Vagina (tissue), 2 donors: Measurements from ENCODE around the gene RCAN3. TPM values are rescaled to one million over a fixed set of nuclear protein-coding genes. Genes with fewer than 3 reads are reported as not detected.
A peak's percentile ranks its signal among the peaks of the same experiment; 100 is the strongest.

Source experiments
- DNase-seq, 2 donors: peaks; one replicate each; pipeline ENCODE4 v3.0.0-alpha.2; 2017; ENCODE audit errors: extremely low spot score in 2 of 2
- H3K27ac ChIP-seq: fragments of 200-600 bp; sonication (generic); one replicate; pipeline ENCODE4 v1.5.1; 2019
- H3K27me3 ChIP-seq: fragments of 200-600 bp; sonication (generic); one replicate; pipeline ENCODE4 v1.5.1; 2019
- H3K36me3 ChIP-seq, 2 donors: fragments of 200-600 bp; sonication (generic); one replicate each; pipeline ENCODE4 v1.5.1; 2017 to 2019
- H3K4me1 ChIP-seq: fragments of 200-600 bp; sonication (generic); one replicate; pipeline ENCODE4 v1.5.1; 2019
- H3K4me3 ChIP-seq, 2 donors: fragments of 200-600 bp; sonication (generic); 1 replicate in 1 of 2; 2 replicates in 1 of 2; pipeline ENCODE4 v1.5.1; 2016 to 2019
- H3K9me3 ChIP-seq: fragments of 200-600 bp; sonication (generic); one replicate; pipeline ENCODE4 v1.5.1; 2019
- POLR2A ChIP-seq, 2 donors: fragments of 450-650 bp; IDR thresholded peaks; one replicate each; pipeline ENCODE4 v1.6.1; 2017; ENCODE audit warnings: antibody characterized with exemption in 2 of 2, mild to moderate bottlenecking in 2 of 2, moderate library complexity in 2 of 2
- POLR2AphosphoS5 ChIP-seq, 2 donors: sonication (generic); formaldehyde crosslinking; IDR thresholded peaks; one replicate each; pipeline ENCODE4 v1.9.0; 2017; ENCODE audit warnings: antibody characterized with exemption in 2 of 2, mild to moderate bottlenecking in 2 of 2, low read depth in 1 of 2; ENCODE audit not compliant: insufficient read depth in 1 of 2
- intact Hi-C: fragments of 100-400 bp; cut with DNase I; formaldehyde crosslinking; loops from one replicate; pipeline ENCODE4 v1.15.1; 2023
- total RNA-seq: library from RNA; depleted of rRNA; stranded (reverse); fragments of >200 nt; gene quantifications from one replicate; pipeline ENCODE4 v1.2.3, GENCODE V29; 2016
- TF ChIP-seq, protein P1 (sequence below), 3 experiments: fragments of 450-650 bp in 2 of 3; fragments of 200-600 bp in 1 of 3; sonication (generic) in 1 of 3; IDR thresholded peaks; one replicate each; pipeline ENCODE4 v1.5.1; 2017 to 2019; ENCODE audit warnings: antibody characterized with exemption in 3 of 3, mild to moderate bottlenecking in 2 of 3, moderate library complexity in 2 of 3

RCAN3 gene
- total RNA-seq, 1 donor from 2014 or later = 11.3 TPM

DNA sequence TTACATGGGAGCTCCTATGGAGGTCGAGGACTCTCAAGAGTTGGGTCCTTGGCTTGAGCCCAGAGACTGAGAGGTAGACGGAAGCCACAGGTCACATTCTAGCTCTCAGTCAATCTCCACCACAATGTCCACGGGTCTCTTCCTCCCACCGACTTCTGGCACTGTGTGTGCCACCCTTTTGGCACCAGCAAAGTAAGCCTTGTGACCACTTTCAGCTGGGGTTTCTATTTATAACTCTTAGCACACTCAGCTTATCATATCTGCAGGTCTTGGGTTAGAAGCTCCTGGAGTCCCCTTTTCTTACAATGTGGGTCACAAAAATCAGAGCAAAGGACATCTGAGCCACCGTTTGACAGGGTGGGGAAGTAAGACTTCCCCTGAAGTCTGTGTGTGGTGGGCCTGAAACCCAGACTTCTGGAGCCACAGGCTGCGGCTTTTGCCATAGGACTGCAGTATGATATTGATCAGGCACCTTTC, 81.6 kb downstream of the RCAN3 start:
- intact Hi-C loops = no loop called here
- H3K4me1 ChIP-seq = no peaks in the 10 kb centered on the region
- H3K36me3 ChIP-seq = no peaks in the 10 kb centered on the region
- no peaks in the 10 kb centered on the region for H3K27me3 ChIP-seq
- no peak overlapping the region for H3K27ac ChIP-seq
- DNase-seq = no peak
- H3K9me3 ChIP-seq = no peaks in the 10 kb centered on the region
- H3K4me3 ChIP-seq = no peak overlapping the region
- TF ChIP-seq POLR2A (IDR thresholded peaks at IDR 0.05) = no peak
- TF ChIP-seq, protein P1, sequence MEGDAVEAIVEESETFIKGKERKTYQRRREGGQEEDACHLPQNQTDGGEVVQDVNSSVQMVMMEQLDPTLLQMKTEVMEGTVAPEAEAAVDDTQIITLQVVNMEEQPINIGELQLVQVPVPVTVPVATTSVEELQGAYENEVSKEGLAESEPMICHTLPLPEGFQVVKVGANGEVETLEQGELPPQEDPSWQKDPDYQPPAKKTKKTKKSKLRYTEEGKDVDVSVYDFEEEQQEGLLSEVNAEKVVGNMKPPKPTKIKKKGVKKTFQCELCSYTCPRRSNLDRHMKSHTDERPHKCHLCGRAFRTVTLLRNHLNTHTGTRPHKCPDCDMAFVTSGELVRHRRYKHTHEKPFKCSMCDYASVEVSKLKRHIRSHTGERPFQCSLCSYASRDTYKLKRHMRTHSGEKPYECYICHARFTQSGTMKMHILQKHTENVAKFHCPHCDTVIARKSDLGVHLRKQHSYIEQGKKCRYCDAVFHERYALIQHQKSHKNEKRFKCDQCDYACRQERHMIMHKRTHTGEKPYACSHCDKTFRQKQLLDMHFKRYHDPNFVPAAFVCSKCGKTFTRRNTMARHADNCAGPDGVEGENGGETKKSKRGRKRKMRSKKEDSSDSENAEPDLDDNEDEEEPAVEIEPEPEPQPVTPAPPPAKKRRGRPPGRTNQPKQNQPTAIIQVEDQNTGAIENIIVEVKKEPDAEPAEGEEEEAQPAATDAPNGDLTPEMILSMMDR (IDR thresholded peaks at IDR 0.05) = no peak
- TF ChIP-seq POLR2AphosphoS5 (IDR thresholded peaks at IDR 0.05; ENCODE audit: insufficient read depth in 1 of 2, low read depth in 1 of 2) = no peak

DNA sequence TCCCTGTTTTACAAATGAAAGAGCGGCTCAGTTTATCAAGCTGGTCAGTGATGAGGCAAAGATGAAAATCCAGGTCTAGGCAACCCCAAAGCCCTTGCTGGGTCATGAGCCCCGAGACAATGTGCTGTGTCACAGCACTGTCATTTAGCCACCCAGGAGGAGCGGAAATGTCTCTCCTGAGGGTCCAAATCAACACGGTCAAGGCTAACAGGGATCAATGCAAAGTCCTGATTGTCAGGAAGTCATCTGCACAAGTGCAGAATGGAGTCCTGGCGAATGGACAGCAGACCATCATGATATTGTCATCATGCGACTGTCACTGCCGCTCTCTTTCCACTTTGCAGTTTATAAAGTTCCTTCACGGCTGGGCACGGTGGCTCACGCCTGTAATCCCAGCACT, 83.5 kb downstream of the RCAN3 start:
- no peaks in the 10 kb centered on the region for H3K4me1 ChIP-seq
- H3K27ac ChIP-seq = no peak overlapping the region
- H3K9me3 ChIP-seq = no peaks in the 10 kb centered on the region
- no peak overlapping the region for H3K4me3 ChIP-seq
- DNase-seq = no peak
- intact Hi-C loops = no loop called here
- H3K27me3 ChIP-seq = no peaks in the 10 kb centered on the region
- H3K36me3 ChIP-seq = no peaks in the 10 kb centered on the region
- TF ChIP-seq POLR2A (IDR thresholded peaks at IDR 0.05) (no peak), POLR2AphosphoS5 (IDR thresholded peaks at IDR 0.05; ENCODE audit: insufficient read depth in 1 of 2, low read depth in 1 of 2) (no peak)
- TF ChIP-seq, protein P1 (IDR thresholded peaks at IDR 0.05) = no peak

DNA sequence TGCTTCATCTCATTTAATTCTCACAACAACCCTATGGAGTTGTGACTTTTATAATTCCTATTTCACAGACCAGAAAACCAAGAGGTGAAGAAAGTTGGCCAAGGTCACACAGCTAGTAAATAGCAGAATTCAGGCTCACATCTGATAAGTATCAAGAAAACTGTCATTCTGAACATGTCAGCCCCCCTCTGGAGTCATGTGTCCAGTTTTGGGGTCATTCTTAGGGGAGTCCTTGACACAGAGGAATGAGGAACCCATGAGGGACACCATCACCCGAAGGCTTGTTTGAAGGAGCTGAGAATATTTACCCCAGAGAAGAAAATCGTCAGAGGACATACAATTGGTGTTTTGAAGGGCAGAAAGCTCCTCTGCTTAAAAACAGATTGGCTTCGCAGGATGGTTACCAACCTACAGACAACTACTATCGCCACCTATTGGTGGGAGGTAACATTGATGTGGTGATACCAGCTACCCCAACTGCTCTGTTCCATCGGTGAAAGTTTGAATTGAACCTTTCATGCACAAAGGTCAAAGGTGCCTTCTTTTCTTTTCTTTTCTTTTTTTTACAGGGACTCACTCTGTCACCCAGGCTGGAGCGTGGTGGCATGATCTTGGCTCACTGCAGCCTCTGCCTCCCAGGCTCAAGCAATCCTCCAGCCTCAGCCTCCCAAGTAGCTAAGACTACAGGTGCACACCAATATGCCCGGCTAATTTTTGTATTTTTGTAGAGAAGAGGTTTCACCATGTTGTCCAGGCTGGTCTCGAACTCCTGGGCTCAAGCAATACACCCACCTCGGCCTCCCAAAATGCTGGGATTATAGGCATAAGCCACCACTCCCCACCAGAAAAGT, 84.6 kb downstream of the RCAN3 start:
- H3K4me1 ChIP-seq = no peaks in the 10 kb centered on the region
- H3K27me3 ChIP-seq = no peaks in the 10 kb centered on the region
- H3K36me3 ChIP-seq = no peaks in the 10 kb centered on the region
- DNase-seq = no peak
- H3K4me3 ChIP-seq = no peak overlapping the region
- H3K27ac ChIP-seq = no peak overlapping the region
- H3K9me3 ChIP-seq = no peaks in the 10 kb centered on the region
- TF ChIP-seq POLR2AphosphoS5 (IDR thresholded peaks at IDR 0.05; ENCODE audit: insufficient read depth in 1 of 2, low read depth in 1 of 2) = no peak
- TF ChIP-seq, protein P1 (IDR thresholded peaks at IDR 0.05) = peak; percentile 19 to 53 (median 33)
- TF ChIP-seq POLR2A (IDR thresholded peaks at IDR 0.05) = no peak
- intact Hi-C loops = no loop called here

DNA sequence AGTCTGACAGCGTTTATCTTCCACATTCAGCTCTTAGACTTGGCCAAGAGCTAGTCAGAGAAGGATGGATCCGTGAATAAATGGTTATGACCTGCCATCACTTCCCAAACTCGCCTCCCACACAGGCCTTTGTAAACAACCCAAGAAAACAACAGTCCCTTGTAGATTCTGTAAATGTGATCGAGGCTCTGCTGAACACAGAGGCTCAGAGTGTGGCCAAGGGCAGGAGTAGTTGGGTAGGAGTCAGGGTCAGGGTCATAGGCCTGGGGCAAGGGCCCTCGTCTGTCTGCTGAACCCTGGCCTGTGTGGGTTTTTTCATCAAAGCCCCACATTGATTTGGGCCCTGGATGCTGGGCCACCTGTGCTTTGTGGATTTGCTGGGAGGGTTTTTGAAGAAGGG, 85.9 kb downstream of the RCAN3 start:
- no peak overlapping the region for H3K4me3 ChIP-seq
- no peak for DNase-seq
- intact Hi-C loops = no loop called here

More for the DNA sequence above, 85.9 kb downstream of the RCAN3 start:
- Histone ChIP-seq H3K27ac (no peak overlapping the region), H3K27me3 (no peaks in the 10 kb centered on the region), H3K4me1 (no peaks in the 10 kb centered on the region), H3K9me3 (no peaks in the 10 kb centered on the region), H3K36me3 (no peaks in the 10 kb centered on the region)
- no peak for TF ChIP-seq POLR2AphosphoS5 (IDR thresholded peaks at IDR 0.05; ENCODE audit: insufficient read depth in 1 of 2, low read depth in 1 of 2)
- TF ChIP-seq, protein P1 (IDR thresholded peaks at IDR 0.05) = no peak
- TF ChIP-seq POLR2A (IDR thresholded peaks at IDR 0.05) = no peak
